Embryonic facial prominence (tissue), 1 donor: ENCODE data around the gene COMMD4.
"Not testable (repeated sequence)": the region's sequence is repeated elsewhere in the genome, so short reads cannot be mapped to it uniquely, and the experiment has no call there.

Experiments
- DNase-seq: peaks from one replicate; pipeline ENCODE4 v3.0.0-alpha.2; 2016; ENCODE audit errors: extremely low spot score

The COMMD4 gene

GRCh38 chr15:75371901-75372688 lies 36.2 kb downstream of the COMMD4 start:
- DNase-seq, result no peak

GRCh38 chr15:75380773-75381172 lies 44.9 kb downstream of the COMMD4 start:
- no peak for DNase-seq

DNA sequence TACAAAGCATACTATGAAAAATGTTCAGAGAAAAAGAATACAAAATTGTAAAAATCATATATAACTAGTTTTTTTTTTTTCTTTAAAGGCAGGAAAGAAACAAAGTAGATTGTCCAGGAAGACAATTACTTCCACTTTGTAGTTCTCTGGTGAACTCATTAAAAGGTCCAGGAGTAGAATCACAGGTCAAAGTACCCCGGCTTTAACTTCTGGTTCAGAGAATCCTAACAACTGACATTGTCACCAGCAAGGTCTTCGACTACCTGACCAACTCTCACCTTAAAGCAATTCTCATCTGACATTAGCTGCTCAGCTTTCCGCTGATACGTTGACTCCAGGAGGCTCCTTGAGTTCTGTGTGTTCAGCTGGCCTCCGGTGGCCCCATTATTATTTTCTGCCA lies 48.1 kb downstream of the COMMD4 start:
- not testable (repeated sequence) for DNase-seq
